Measurements from ENCODE around the gene SPHK2. TPM values are rescaled to one million over a fixed set of nuclear protein-coding genes. Genes with fewer than 3 reads are reported as not detected.

The SPHK2 gene
- total RNA-seq, 2 experiments from 2014 or later = 22.3 to 22.9 TPM

- intact Hi-C loops (cut with micrococcal nuclease) = no loop called here
- Mint-ChIP-seq H3K4me1 (ENCODE audit: low read depth) (peaks cover 23% of the 10 kb centered on the region), H3K4me3 (peak overlapping the region; percentile 93), H3K27me3 (no peaks in the 10 kb centered on the region), H3K27ac (peak overlapping the region; percentile 100), H3K9me3 (no peaks in the 10 kb centered on the region), H3K36me3 (ENCODE audit: low read depth) (peaks cover 51% of the 10 kb centered on the region)
- TF ChIP-seq CTCF (IDR thresholded peaks at IDR 0.05) = no peak
- DNase-seq (no peak), ATAC-seq (no peak)
- CTCF ChIA-PET = interaction anchor here (0.8 to 3.6 kb wide), 5 partner anchors 8 to 225 kb away, joined by 3 to 14 read pairs (median 4); partner anchors contain the start of genes CA11 and KDELR1
- POLR2A ChIA-PET = interaction anchor here (0.6 to 10.8 kb wide), 25 partner anchors 9 to 1188 kb away, joined by 3 to 154 read pairs (median 4); partner anchors contain the start of genes CA11, DBP, SPACA4 and SYNGR4
These were observed 2.7 kb upstream of the SPHK2 start for GRCh38 chr19:48616491-48617056.

DNA sequence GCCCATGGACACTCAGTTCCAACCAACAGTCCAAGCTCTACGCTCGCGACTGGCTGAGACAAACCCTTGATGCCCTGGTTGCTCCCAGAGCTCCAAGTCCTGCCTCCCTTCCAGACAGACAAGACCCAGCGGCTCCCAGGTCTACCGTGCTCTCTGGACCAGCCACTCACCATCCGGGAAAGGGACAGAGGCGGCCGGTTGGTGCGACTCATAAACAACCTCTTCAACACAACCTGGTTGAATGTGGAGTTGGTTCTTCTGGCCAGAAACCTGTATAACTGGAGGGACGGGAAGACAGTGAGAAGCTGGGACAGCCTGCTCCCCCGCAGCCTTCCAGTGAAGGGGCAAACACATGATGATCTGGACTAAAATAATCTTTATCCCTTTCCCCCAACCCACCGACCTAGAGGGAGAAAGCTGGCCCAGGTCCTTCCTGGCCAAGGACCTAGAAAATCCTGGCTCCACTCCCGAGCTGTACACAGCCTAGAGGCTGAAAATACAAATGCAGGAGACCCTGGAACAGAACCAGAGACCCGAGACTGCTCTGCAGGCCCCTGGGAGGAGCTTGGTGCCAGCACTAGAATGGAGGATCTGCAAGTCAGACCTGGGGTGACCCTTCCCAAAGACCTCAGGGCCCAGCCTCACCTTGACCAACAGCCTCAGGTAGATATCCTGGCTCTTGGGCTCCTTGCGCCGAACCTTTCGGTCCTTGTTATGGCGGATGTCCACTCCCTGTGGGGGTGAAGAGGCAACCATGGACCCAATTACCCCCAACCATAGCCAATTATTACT, 2.0 kb upstream of the SPHK2 start:
- ChIA-PET POLR2A (interaction anchor here (0.6 to 10.8 kb wide), 27 partner anchors 10 to 288 kb away, joined by 3 to 154 read pairs (median 3); partner anchors contain the start of genes CA11, DBP, SPACA4 and SYNGR4), CTCF (interaction anchor here (0.8 to 3.6 kb wide), 6 partner anchors 9 to 226 kb away, joined by 3 to 14 read pairs (median 4); partner anchors contain the start of genes CA11 and KDELR1)
- Mint-ChIP-seq H3K27ac (peak overlapping the region; percentile 100), H3K4me3 (peak overlapping the region; percentile 93), H3K9me3 (no peaks in the 10 kb centered on the region), H3K4me1 (ENCODE audit: low read depth) (peaks cover 28% of the 10 kb centered on the region), H3K27me3 (no peaks in the 10 kb centered on the region), H3K36me3 (ENCODE audit: low read depth) (peaks cover 56% of the 10 kb centered on the region)
- no peak for ATAC-seq
- no peak for DNase-seq
- intact Hi-C loops (cut with micrococcal nuclease) = no loop called here
- TF ChIP-seq CTCF (IDR thresholded peaks at IDR 0.05) = no peak

DNA sequence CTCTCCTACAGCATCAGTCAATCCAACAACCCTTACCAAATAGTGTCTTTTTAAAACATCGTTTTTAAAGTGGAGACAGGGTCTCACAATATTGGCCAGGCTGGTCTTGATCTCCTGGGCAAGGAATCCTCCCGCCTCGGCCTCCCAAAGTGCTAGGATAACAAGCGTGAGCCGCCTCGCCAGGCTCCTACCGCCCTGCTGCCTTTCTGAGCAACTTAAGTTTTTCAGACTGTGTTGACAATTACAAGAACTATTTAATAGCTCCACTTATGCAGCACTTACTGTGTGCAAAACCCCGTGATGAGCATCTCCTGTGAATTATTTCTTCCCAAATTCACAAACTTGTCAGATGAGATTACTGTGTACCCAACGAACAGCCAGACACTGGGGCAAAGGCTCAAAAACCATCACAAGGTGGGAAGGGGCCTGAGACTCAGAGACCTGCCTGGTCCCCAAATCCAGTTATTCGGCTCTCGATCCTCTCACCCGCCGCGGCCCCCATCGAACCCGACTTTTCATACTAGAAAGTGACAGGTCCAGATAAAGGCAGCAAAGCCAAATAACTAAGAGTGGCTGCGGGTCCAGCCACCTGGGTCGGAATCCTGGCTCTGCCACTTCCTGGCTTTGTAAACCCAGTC, 909 bp upstream of the SPHK2 start:
- no peak for ATAC-seq
- Mint-ChIP-seq H3K27ac (peak overlapping the region; percentile 100), H3K9me3 (no peaks in the 10 kb centered on the region), H3K36me3 (ENCODE audit: low read depth) (peaks cover 60% of the 10 kb centered on the region), H3K4me1 (ENCODE audit: low read depth) (peaks cover 32% of the 10 kb centered on the region), H3K27me3 (no peaks in the 10 kb centered on the region), H3K4me3 (peak overlapping the region; percentile 93)
- ChIA-PET CTCF (interaction anchor here (0.6 to 3.6 kb wide), 4 partner anchors 10 to 129 kb away, joined by 3 to 14 read pairs (median 6); partner anchors contain the start of gene CA11), POLR2A (interaction anchor here (1.0 to 10.8 kb wide), 17 partner anchors 11 to 289 kb away, joined by 3 to 154 read pairs (median 3); partner anchors contain the start of genes CA11, DBP, SPACA4 and SYNGR4)
- no peak for TF ChIP-seq CTCF (IDR thresholded peaks at IDR 0.05)
- intact Hi-C loops (cut with micrococcal nuclease) = no loop called here
- DNase-seq = no peak

DNA sequence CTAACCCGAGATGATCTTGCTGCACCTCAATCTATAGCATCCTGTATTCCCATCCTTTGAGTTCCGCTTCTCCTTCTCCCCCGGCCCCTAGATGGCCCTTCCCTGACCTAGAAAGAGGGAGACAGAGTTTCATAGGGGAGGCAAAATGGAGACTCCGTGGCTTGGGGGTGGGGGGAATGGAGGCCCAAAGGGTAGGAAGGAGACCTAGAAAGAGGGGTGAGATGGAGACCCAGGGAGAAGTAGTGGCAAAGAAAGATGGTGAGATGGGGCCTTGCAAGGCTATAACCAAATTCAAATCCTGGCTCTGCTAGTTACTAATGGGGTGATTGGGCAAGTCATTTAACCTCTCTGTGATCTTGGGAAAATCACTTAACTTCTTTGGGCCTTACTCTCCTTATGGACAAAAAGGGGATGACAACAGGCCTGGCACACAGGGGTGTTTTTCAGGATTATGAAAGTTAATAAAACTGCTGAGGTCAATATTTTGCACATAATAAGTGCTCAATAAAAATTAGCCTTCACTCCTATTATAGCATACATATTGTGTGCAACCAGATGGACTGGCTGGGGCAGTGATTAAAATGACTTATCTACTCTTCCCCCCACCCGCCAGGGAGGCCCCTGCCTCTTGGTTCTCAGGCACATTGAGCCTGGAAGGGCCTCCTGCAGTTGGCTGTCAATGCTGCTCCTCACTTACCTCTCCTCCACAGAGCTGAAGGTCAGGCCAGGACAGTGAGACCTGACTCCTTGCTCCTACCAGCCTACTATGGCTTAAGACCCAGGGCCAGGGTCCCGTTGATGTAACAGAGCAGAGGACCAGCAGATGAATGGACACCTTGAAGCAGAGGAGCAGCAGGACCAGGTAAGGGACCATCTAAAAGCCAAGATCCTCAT, 633 bp downstream of the SPHK2 start:
- CTCF ChIA-PET = interaction anchor here (1.0 to 3.6 kb wide), 3 partner anchors 11 to 286 kb away, joined by 4 to 14 read pairs (median 5); partner anchors contain the start of gene CA11
- intact Hi-C loops (cut with micrococcal nuclease) = no loop called here
- H3K27ac Mint-ChIP-seq = peak overlapping the region; percentile 100
- DNase-seq = no peak
- H3K4me1 Mint-ChIP-seq (ENCODE audit: low read depth) = peaks cover 43% of the 10 kb centered on the region
- no peak for TF ChIP-seq CTCF (IDR thresholded peaks at IDR 0.05)
- no peaks in the 10 kb centered on the region for H3K9me3 Mint-ChIP-seq
- peak overlapping the region; percentile 93 for H3K4me3 Mint-ChIP-seq
- peaks cover 62% of the 10 kb centered on the region for H3K36me3 Mint-ChIP-seq (ENCODE audit: low read depth)
- no peak for ATAC-seq
- POLR2A ChIA-PET = interaction anchor here (0.6 to 10.8 kb wide), 11 partner anchors 11 to 254 kb away, joined by 3 to 154 read pairs (median 6); partner anchors contain the start of genes DBP and SPACA4
- no peaks in the 10 kb centered on the region for H3K27me3 Mint-ChIP-seq

Measured in activated CD8-positive, alpha-beta T cell treated with anti-CD3 and anti-CD28 coated beads for 36 hours (primary cell).